ENCODE results near the gene GNAI2. TPM values are rescaled to one million over a fixed set of nuclear protein-coding genes. Genes with fewer than 3 reads are reported as not detected.
"Not testable (repeated sequence)": the region's sequence is repeated elsewhere in the genome, so short reads cannot be mapped to it uniquely, and the experiment has no call there.

GNAI2 gene
- polyA plus RNA-seq, 1 donor (not counting 4 experiments of a cell fraction or from before 2014, with no cell fraction given) = 268 TPM

DNA sequence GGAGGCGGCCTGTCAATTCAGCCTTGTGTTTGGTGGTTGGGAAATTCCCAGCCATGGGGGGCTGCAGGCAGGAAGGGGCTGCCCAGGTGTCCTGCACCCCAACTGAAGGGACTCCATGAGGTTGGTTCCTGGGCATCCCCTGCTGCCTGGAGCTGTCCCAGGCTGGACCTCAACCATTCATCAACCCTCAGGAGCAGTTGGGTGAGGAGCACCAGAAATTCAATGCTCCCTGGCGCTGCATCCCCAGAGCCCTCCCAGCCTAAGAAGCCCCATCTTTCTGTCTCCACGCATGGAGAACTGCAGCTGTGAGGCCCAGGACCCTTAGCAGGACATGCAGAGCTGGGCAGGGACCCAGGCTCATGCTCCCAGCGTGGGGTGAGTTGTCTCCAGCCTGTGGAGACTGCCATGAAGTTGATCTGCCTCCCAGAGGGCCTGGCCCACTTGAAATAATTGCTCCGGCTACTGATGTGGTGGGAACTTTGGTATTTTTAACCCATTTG, 25.0 kb downstream of the GNAI2 start:
- no peaks in the 10 kb centered on the region for H3K9me3 ChIP-seq (ENCODE audit: control insufficient read depth, low read depth, low read length)
- no peak overlapping the region for H3K9ac ChIP-seq (ENCODE audit: control insufficient read depth, extremely low read depth, insufficient read depth, low read length)
- H3K79me2 ChIP-seq (ENCODE audit: control insufficient read depth, insufficient read depth, low read length) = no peaks in the 10 kb centered on the region
- no peaks in the 10 kb centered on the region for H3K27me3 ChIP-seq (ENCODE audit: control insufficient read depth, extremely low read depth, insufficient read depth, low read length)
- H3K4me2 ChIP-seq (ENCODE audit: control insufficient read depth, extremely low read depth, insufficient read depth, low read depth, low read length) = peak overlapping the region; percentile 71
- H3K36me3 ChIP-seq (ENCODE audit: control insufficient read depth in 2 of 2, extremely low read depth in 1 of 2, insufficient read depth in 2 of 2, low read length in 2 of 2) = peaks cover 19 to 20% of the 10 kb centered on the region in 2 experiments
- no peak for FAIRE-seq
- H3K9me1 ChIP-seq (ENCODE audit: control insufficient read depth, extremely low read depth, insufficient read depth, low read length) = peaks cover 2% of the 10 kb centered on the region
- no peak overlapping the region for H2AFZ ChIP-seq (ENCODE audit: control insufficient read depth, low read length)
- no peaks in the 10 kb centered on the region for H4K20me1 ChIP-seq (ENCODE audit: control insufficient read depth, extremely low read depth, insufficient read depth, low read length)
- no peak for DNase-seq (ENCODE audit: low read depth, low spot score)
- H3K27ac ChIP-seq (ENCODE audit: control insufficient read depth, insufficient read depth, low read length) = no peak overlapping the region
- dilution Hi-C loops (cut with MboI; ENCODE audit: extremely low pct_ligation_motif_present, low sequenced_read_pairs) = no loop called here
- H3K4me3 ChIP-seq (ENCODE audit: control insufficient read depth in 2 of 3, extremely low read depth in 1 of 3, insufficient read depth in 2 of 3, low read depth in 1 of 3, low read length in 3 of 3) = no peak overlapping the region
- peaks cover 23% of the 10 kb centered on the region for H3K4me1 ChIP-seq (ENCODE audit: control insufficient read depth, extremely low read depth, insufficient read depth, low read length)
- TF ChIP-seq, protein P1, sequence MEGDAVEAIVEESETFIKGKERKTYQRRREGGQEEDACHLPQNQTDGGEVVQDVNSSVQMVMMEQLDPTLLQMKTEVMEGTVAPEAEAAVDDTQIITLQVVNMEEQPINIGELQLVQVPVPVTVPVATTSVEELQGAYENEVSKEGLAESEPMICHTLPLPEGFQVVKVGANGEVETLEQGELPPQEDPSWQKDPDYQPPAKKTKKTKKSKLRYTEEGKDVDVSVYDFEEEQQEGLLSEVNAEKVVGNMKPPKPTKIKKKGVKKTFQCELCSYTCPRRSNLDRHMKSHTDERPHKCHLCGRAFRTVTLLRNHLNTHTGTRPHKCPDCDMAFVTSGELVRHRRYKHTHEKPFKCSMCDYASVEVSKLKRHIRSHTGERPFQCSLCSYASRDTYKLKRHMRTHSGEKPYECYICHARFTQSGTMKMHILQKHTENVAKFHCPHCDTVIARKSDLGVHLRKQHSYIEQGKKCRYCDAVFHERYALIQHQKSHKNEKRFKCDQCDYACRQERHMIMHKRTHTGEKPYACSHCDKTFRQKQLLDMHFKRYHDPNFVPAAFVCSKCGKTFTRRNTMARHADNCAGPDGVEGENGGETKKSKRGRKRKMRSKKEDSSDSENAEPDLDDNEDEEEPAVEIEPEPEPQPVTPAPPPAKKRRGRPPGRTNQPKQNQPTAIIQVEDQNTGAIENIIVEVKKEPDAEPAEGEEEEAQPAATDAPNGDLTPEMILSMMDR (optimal IDR thresholded peaks at IDR 0.05 in 1 of 3, IDR thresholded peaks at IDR 0.05 in 1 of 3, conservative IDR thresholded peaks at IDR 0.05 in 1 of 3; ENCODE audit: extremely low read depth in 1 of 3, insufficient read depth in 2 of 3, low read length in 3 of 3) = no peak
- no peak for TF ChIP-seq EZH2 (IDR thresholded peaks at IDR 0.05; ENCODE audit: low read length)

DNA sequence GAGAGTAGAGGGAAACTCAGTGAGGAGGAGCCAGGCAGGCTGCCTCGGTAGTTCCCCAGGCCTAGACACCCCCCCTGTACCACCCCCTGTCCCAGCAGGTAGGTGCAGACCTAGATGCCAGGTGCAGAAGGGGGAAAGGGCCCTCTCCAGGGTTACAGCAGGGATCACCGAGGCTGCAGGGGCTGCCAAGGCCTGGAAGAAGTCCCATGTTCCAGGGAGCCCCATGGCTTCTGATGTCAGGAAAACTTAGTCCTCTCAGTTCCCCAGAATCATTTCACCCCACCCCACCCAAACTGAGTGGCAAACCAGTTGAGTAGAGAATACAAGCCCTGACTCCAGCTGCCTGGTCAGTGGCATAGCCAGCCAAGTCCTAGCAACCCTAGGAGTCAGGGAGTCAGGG, 25.5 kb downstream of the GNAI2 start:
- Histone ChIP-seq H3K27me3 (ENCODE audit: control insufficient read depth, extremely low read depth, insufficient read depth, low read length) (no peaks in the 10 kb centered on the region), H3K9ac (ENCODE audit: control insufficient read depth, extremely low read depth, insufficient read depth, low read length) (no peak overlapping the region), H3K4me1 (ENCODE audit: control insufficient read depth, extremely low read depth, insufficient read depth, low read length) (peaks cover 23% of the 10 kb centered on the region), H3K9me3 (ENCODE audit: control insufficient read depth, low read depth, low read length) (no peaks in the 10 kb centered on the region), H3K9me1 (ENCODE audit: control insufficient read depth, extremely low read depth, insufficient read depth, low read length) (peaks cover 2% of the 10 kb centered on the region), H3K36me3 (ENCODE audit: control insufficient read depth in 2 of 2, extremely low read depth in 1 of 2, insufficient read depth in 2 of 2, low read length in 2 of 2) (peaks cover 14 to 15% of the 10 kb centered on the region in 2 experiments), H3K27ac (ENCODE audit: control insufficient read depth, insufficient read depth, low read length) (no peak overlapping the region), H2AFZ (ENCODE audit: control insufficient read depth, low read length) (no peak overlapping the region), H3K4me3 (ENCODE audit: control insufficient read depth in 2 of 3, extremely low read depth in 1 of 3, insufficient read depth in 2 of 3, low read depth in 1 of 3, low read length in 3 of 3) (no peak overlapping the region), H4K20me1 (ENCODE audit: control insufficient read depth, extremely low read depth, insufficient read depth, low read length) (no peaks in the 10 kb centered on the region), H3K4me2 (ENCODE audit: control insufficient read depth, extremely low read depth, insufficient read depth, low read depth, low read length) (no peak overlapping the region), H3K79me2 (ENCODE audit: control insufficient read depth, insufficient read depth, low read length) (no peaks in the 10 kb centered on the region)
- no peak for TF ChIP-seq EZH2 (IDR thresholded peaks at IDR 0.05; ENCODE audit: low read length)
- TF ChIP-seq, protein P1 (optimal IDR thresholded peaks at IDR 0.05 in 1 of 3, IDR thresholded peaks at IDR 0.05 in 1 of 3, conservative IDR thresholded peaks at IDR 0.05 in 1 of 3; ENCODE audit: extremely low read depth in 1 of 3, insufficient read depth in 2 of 3, low read length in 3 of 3) = no peak
- FAIRE-seq (no peak), DNase-seq (ENCODE audit: low read depth, low spot score) (no peak)
- dilution Hi-C loops (cut with MboI; ENCODE audit: extremely low pct_ligation_motif_present, low sequenced_read_pairs) = no loop called here

GRCh38 chr3:50262200-50262599, 26.2 kb downstream of the GNAI2 start:
- H3K9me1 ChIP-seq (ENCODE audit: control insufficient read depth, extremely low read depth, insufficient read depth, low read length); H3K27ac ChIP-seq (ENCODE audit: control insufficient read depth, insufficient read depth, low read length): not testable (repeated sequence)

More at GRCh38 chr3:50262200-50262599, 26.2 kb downstream of the GNAI2 start:
- H3K9me3 ChIP-seq (ENCODE audit: control insufficient read depth, low read depth, low read length); H3K27me3 ChIP-seq (ENCODE audit: control insufficient read depth, extremely low read depth, insufficient read depth, low read length); DNase-seq (ENCODE audit: low read depth, low spot score); H2AFZ ChIP-seq (ENCODE audit: control insufficient read depth, low read length); H3K36me3 ChIP-seq (ENCODE audit: control insufficient read depth in 2 of 2, extremely low read depth in 1 of 2, insufficient read depth in 2 of 2, low read length in 2 of 2); H3K4me2 ChIP-seq (ENCODE audit: control insufficient read depth, extremely low read depth, insufficient read depth, low read depth, low read length); dilution Hi-C loops (cut with MboI; ENCODE audit: extremely low pct_ligation_motif_present, low sequenced_read_pairs); H3K4me3 ChIP-seq (ENCODE audit: control insufficient read depth in 2 of 3, extremely low read depth in 1 of 3, insufficient read depth in 2 of 3, low read depth in 1 of 3, low read length in 3 of 3); H3K9ac ChIP-seq (ENCODE audit: control insufficient read depth, extremely low read depth, insufficient read depth, low read length); H3K79me2 ChIP-seq (ENCODE audit: control insufficient read depth, insufficient read depth, low read length); H4K20me1 ChIP-seq (ENCODE audit: control insufficient read depth, extremely low read depth, insufficient read depth, low read length); FAIRE-seq: not testable (repeated sequence)
- H3K4me1 ChIP-seq (ENCODE audit: control insufficient read depth, extremely low read depth, insufficient read depth, low read length) = peaks cover 23% of the 10 kb centered on the region
